ENCODE data around the gene L3MBTL4. TPM values are rescaled to one million over a fixed set of nuclear protein-coding genes. Genes with fewer than 3 reads are reported as not detected.

Gene L3MBTL4
- total RNA-seq, 1 donor: 0.36 TPM

GRCh38 chr18:6222271-6222670, 192.4 kb downstream of the L3MBTL4 start:
- TF ChIP-seq, protein P1, sequence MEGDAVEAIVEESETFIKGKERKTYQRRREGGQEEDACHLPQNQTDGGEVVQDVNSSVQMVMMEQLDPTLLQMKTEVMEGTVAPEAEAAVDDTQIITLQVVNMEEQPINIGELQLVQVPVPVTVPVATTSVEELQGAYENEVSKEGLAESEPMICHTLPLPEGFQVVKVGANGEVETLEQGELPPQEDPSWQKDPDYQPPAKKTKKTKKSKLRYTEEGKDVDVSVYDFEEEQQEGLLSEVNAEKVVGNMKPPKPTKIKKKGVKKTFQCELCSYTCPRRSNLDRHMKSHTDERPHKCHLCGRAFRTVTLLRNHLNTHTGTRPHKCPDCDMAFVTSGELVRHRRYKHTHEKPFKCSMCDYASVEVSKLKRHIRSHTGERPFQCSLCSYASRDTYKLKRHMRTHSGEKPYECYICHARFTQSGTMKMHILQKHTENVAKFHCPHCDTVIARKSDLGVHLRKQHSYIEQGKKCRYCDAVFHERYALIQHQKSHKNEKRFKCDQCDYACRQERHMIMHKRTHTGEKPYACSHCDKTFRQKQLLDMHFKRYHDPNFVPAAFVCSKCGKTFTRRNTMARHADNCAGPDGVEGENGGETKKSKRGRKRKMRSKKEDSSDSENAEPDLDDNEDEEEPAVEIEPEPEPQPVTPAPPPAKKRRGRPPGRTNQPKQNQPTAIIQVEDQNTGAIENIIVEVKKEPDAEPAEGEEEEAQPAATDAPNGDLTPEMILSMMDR (IDR thresholded peaks at IDR 0.05; ENCODE audit: extremely low read depth, low read depth, low read length): no peak
- Histone ChIP-seq H3K4me1 (ENCODE audit: insufficient read depth, low read length) (no peaks in the 10 kb centered on the region), H3K4me2 (ENCODE audit: insufficient read depth, low read length) (no peak overlapping the region), H3K27me3 (ENCODE audit: insufficient read depth, low read length) (no peaks in the 10 kb centered on the region), H3K4me3 (ENCODE audit: insufficient read depth, low read length) (no peak overlapping the region), H2AFZ (ENCODE audit: low read length) (no peak overlapping the region), H3K79me2 (ENCODE audit: insufficient read depth, low read length) (no peaks in the 10 kb centered on the region), H3K36me3 (ENCODE audit: insufficient read depth, low read length) (no peaks in the 10 kb centered on the region), H4K20me1 (ENCODE audit: insufficient read depth, low read length) (no peaks in the 10 kb centered on the region), H3K27ac (ENCODE audit: low read depth, low read length) (no peak overlapping the region), H3K9me3 (ENCODE audit: low read depth, low read length) (peaks cover 2% of the 10 kb centered on the region)
- no peak for DNase-seq (ENCODE audit: insufficient read length, low spot score, missing footprints)

DNA sequence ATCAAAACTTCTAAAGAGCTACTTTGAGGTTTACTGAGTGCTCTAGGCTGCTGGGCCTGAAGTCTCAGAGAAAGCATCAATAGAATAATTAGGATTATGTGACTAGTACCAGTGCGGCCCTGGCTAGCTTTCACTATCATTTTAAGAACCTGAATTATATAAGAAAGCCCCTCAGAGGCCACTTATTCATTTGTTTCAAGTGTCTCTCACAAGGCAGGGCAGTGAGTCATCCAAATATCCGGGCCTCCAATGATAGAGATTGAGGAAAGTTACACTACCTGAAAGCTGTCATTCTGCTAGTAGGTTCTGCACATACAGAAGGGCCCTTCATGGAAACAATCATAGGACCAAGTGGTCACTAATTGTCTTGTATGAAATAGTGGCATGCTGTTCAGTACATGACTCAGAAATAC, 193.1 kb downstream of the L3MBTL4 start:
- Histone ChIP-seq H3K4me1 (ENCODE audit: insufficient read depth, low read length) (no peaks in the 10 kb centered on the region), H3K27me3 (ENCODE audit: insufficient read depth, low read length) (no peaks in the 10 kb centered on the region), H3K4me3 (ENCODE audit: insufficient read depth, low read length) (no peak overlapping the region), H3K4me2 (ENCODE audit: insufficient read depth, low read length) (no peak overlapping the region), H3K9me3 (ENCODE audit: low read depth, low read length) (peaks cover 2% of the 10 kb centered on the region), H4K20me1 (ENCODE audit: insufficient read depth, low read length) (no peaks in the 10 kb centered on the region), H2AFZ (ENCODE audit: low read length) (no peak overlapping the region), H3K36me3 (ENCODE audit: insufficient read depth, low read length) (no peaks in the 10 kb centered on the region), H3K79me2 (ENCODE audit: insufficient read depth, low read length) (no peaks in the 10 kb centered on the region), H3K27ac (ENCODE audit: low read depth, low read length) (no peak overlapping the region)
- TF ChIP-seq, protein P1 (IDR thresholded peaks at IDR 0.05; ENCODE audit: extremely low read depth, low read depth, low read length): no peak
- DNase-seq (ENCODE audit: insufficient read length, low spot score, missing footprints): no peak

GRCh38 chr18:6220129-6220528, 194.6 kb downstream of the L3MBTL4 start:
- Histone ChIP-seq H3K27me3 (ENCODE audit: insufficient read depth, low read length) (no peaks in the 10 kb centered on the region), H3K4me3 (ENCODE audit: insufficient read depth, low read length) (no peak overlapping the region), H3K4me2 (ENCODE audit: insufficient read depth, low read length) (no peak overlapping the region), H3K79me2 (ENCODE audit: insufficient read depth, low read length) (no peaks in the 10 kb centered on the region), H3K4me1 (ENCODE audit: insufficient read depth, low read length) (no peaks in the 10 kb centered on the region), H3K36me3 (ENCODE audit: insufficient read depth, low read length) (no peaks in the 10 kb centered on the region), H3K9me3 (ENCODE audit: low read depth, low read length) (peaks cover 2% of the 10 kb centered on the region), H2AFZ (ENCODE audit: low read length) (no peak overlapping the region), H4K20me1 (ENCODE audit: insufficient read depth, low read length) (no peaks in the 10 kb centered on the region), H3K27ac (ENCODE audit: low read depth, low read length) (no peak overlapping the region)
- TF ChIP-seq, protein P1 (IDR thresholded peaks at IDR 0.05; ENCODE audit: extremely low read depth, low read depth, low read length): no peak
- no peak for DNase-seq (ENCODE audit: insufficient read length, low spot score, missing footprints)

DNA sequence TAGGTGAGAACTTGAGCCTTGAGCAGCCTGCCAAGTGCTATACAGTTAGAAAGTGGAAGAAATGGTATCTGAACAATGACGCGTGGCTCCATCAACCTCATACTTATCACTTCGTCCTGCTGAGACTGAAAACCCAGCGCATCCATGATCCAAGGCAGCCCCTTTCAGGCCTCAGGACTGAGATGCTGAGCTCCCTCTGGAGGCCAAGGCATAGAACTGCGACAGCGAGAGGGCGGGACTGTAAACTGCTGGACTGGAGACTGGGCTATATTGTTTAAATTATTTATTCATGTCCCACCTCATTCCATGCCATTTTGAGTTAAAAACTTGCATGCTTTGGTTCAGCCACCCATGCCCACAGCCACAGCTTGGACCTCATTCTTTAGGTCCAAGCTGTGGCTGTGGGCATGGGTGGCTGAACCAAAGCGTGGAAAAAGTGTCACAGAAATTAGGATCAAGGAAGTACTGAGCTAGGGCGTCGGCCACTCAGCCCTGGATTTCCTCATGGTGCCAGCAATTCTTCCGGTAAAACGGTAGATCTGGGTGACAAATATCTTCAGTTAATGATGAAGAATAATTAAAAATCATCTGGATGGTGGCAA, 195.5 kb downstream of the L3MBTL4 start:
- TF ChIP-seq, protein P1 (IDR thresholded peaks at IDR 0.05; ENCODE audit: extremely low read depth, low read depth, low read length): peak; percentile 64
- H3K4me2 ChIP-seq (ENCODE audit: insufficient read depth, low read length): no peak overlapping the region
- no peak overlapping the region for H2AFZ ChIP-seq (ENCODE audit: low read length)
- peaks cover 2% of the 10 kb centered on the region for H3K9me3 ChIP-seq (ENCODE audit: low read depth, low read length)
- H3K79me2 ChIP-seq (ENCODE audit: insufficient read depth, low read length): no peaks in the 10 kb centered on the region
- H3K36me3 ChIP-seq (ENCODE audit: insufficient read depth, low read length): no peaks in the 10 kb centered on the region
- H3K27ac ChIP-seq (ENCODE audit: low read depth, low read length): no peak overlapping the region
- H3K4me1 ChIP-seq (ENCODE audit: insufficient read depth, low read length): no peaks in the 10 kb centered on the region
- no peaks in the 10 kb centered on the region for H3K27me3 ChIP-seq (ENCODE audit: insufficient read depth, low read length)
- no peak for DNase-seq (ENCODE audit: insufficient read length, low spot score, missing footprints)
- H4K20me1 ChIP-seq (ENCODE audit: insufficient read depth, low read length): no peaks in the 10 kb centered on the region
- H3K4me3 ChIP-seq (ENCODE audit: insufficient read depth, low read length): no peak overlapping the region

All from osteoblast (primary cell).